Smooth muscle cell (in vitro differentiated cells): ENCODE data around the gene SNN. TPM values are rescaled to one million over a fixed set of nuclear protein-coding genes. Genes with fewer than 3 reads are reported as not detected.

Experiments
- DNase-seq: peaks from one replicate; lab custom pipeline; 2025; ENCODE audit not compliant: unreplicated experiment; lab: John Stamatoyannopoulos, UW
- H2AFZ ChIP-seq: fragments of 200-600 bp; sonication (generic); 2 replicates; pipeline ENCODE4 v1.6.0; 2016; ENCODE audit warnings: antibody characterized with exemption, low read depth, mild to moderate bottlenecking
- H3F3A ChIP-seq: fragments of 200-600 bp; sonication (generic); 2 replicates; pipeline ENCODE4 v1.6.0; 2017; ENCODE audit warnings: antibody characterized with exemption, low read depth
- H3K27ac ChIP-seq: fragments of 200-600 bp; sonication (generic); 2 replicates; pipeline ENCODE4 v1.5.1; 2016; ENCODE audit warnings: low read depth, mild to moderate bottlenecking
- H3K27me3 ChIP-seq: fragments of 200-600 bp; sonication (generic); 2 replicates; pipeline ENCODE4 v1.6.1; 2016; ENCODE audit warnings: low read depth, mild to moderate bottlenecking
- H3K36me3 ChIP-seq: fragments of 200-600 bp; sonication (generic); 2 replicates; pipeline ENCODE4 v1.5.1; 2016; ENCODE audit warnings: low read depth
- H3K4me1 ChIP-seq: fragments of 200-600 bp; sonication (generic); 2 replicates; pipeline ENCODE4 v1.5.1; 2016; ENCODE audit warnings: low read depth
- H3K4me2 ChIP-seq: fragments of 200-600 bp; sonication (generic); 2 replicates; pipeline ENCODE4 v1.6.0; 2016; ENCODE audit warnings: mild to moderate bottlenecking
- H3K4me3 ChIP-seq: fragments of 200-600 bp; sonication (generic); 2 replicates; pipeline ENCODE4 v1.5.1; 2016; ENCODE audit warnings: mild to moderate bottlenecking
- H3K79me2 ChIP-seq: fragments of 200-600 bp; sonication (generic); 2 replicates; pipeline ENCODE4 v1.6.0; 2016; ENCODE audit warnings: low read depth, mild to moderate bottlenecking
- H3K9ac ChIP-seq: fragments of 200-600 bp; sonication (generic); 2 replicates; pipeline ENCODE4 v1.6.0; 2016; ENCODE audit warnings: low read depth
- H3K9me3 ChIP-seq: fragments of 200-600 bp; sonication (generic); replicated peaks from 2 replicates; pipeline ENCODE4 v1.5.1; 2016; ENCODE audit warnings: low read depth
- H4K20me1 ChIP-seq: fragments of 200-600 bp; sonication (generic); 2 replicates; pipeline ENCODE4 v1.6.0; 2016; ENCODE audit warnings: low read depth
- CTCF ChIP-seq: fragments of 200-600 bp; sonication (generic); IDR thresholded peaks from 2 replicates; pipeline ENCODE4 v1.5.1; 2017; ENCODE audit warnings: borderline replicate concordance, mild to moderate bottlenecking, antibody characterized with exemption; ENCODE audit not compliant: insufficient read depth, poor library complexity, severe bottlenecking
- WGBS: methylation state at CpG from one replicate; pipeline ENCODE4 v1.1.7; 2016; ENCODE audit warnings: low lambda C conversion rate; 5-methylcytosine and 5-hydroxymethylcytosine counted together
- polyA plus RNA-seq: library from polyadenylated mRNA; unstranded; fragments of >200 nt; fragmentation: Nextera tagmentation; extraction: Ambion mirVana; gene quantifications from 2 replicates; pipeline ENCODE4 v1.2.1, GENCODE V29; 2016
- total RNA-seq: library from RNA; depleted of rRNA; stranded (reverse); fragments of >200 nt; gene quantifications from 2 replicates; pipeline ENCODE4 v1.2.3, GENCODE V29; 2014

SNN gene
- total and polyA plus RNA-seq, 2 experiments from 2014 or later = 6.4 to 10.9 TPM

- Histone ChIP-seq H3K27ac (peak overlapping the region; percentile 81), H3K4me2 (peak overlapping the region; percentile 75)
- 77% methylated on average over 3 of the region's 3 CpGs for WGBS
Observed at GRCh38 chr16:11633113-11633512, 35.1 kb upstream of the SNN start.

DNA sequence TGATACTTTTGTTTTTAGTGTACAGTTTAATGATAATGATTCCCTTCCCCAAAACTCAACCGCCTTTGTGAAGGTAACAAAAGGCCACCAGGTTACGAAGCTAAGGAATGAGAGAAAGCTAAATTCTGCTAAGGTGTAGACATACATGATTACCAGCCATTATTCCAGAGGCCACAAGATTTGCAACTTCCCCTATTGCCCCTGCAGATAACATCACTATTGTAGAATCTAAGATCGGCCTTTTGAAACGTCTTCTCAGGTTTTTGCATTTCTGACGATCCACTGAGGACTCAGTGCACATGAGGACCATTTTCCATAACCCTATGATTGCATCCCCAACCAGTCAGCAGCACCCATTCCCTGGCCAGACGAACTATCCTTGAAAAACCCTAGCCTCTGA lies 33.9 kb upstream of the SNN start:
- H2AFZ ChIP-seq = no peak overlapping the region
- no peaks in the 10 kb centered on the region for H3K27me3 ChIP-seq
- H3K79me2 ChIP-seq = no peaks in the 10 kb centered on the region
- no peak for DNase-seq
- peaks cover 21% of the 10 kb centered on the region for H3K4me1 ChIP-seq
- no peaks in the 10 kb centered on the region for H3K36me3 ChIP-seq
- no peak overlapping the region for H3K27ac ChIP-seq
- no peak overlapping the region for H3K4me3 ChIP-seq
- no peaks in the 10 kb centered on the region for H3F3A ChIP-seq
- 91% methylated on average over 6 of the region's 6 CpGs for WGBS
- no peak overlapping the region for H3K4me2 ChIP-seq
- no peaks in the 10 kb centered on the region for H3K9me3 ChIP-seq
- TF ChIP-seq CTCF = no peak
- no peak overlapping the region for H3K9ac ChIP-seq
- no peaks in the 10 kb centered on the region for H4K20me1 ChIP-seq

More at GRCh38 chr16:11633113-11633512, 35.1 kb upstream of the SNN start:
- H4K20me1 ChIP-seq = no peaks in the 10 kb centered on the region
- no peaks in the 10 kb centered on the region for H3K27me3 ChIP-seq
- no peak overlapping the region for H2AFZ ChIP-seq
- no peaks in the 10 kb centered on the region for H3K36me3 ChIP-seq
- no peak for DNase-seq
- H3K4me3 ChIP-seq = no peak overlapping the region
- no peaks in the 10 kb centered on the region for H3F3A ChIP-seq
- peak overlapping the region; percentile 29 for H3K9ac ChIP-seq
- H3K9me3 ChIP-seq = no peaks in the 10 kb centered on the region
- TF ChIP-seq CTCF = no peak
- H3K79me2 ChIP-seq = no peaks in the 10 kb centered on the region
- H3K4me1 ChIP-seq = peaks cover 21% of the 10 kb centered on the region

GRCh38 chr16:11635113-11635652 lies 33.1 kb upstream of the SNN start:
- no peak overlapping the region for H2AFZ ChIP-seq
- DNase-seq = no peak
- H3K9me3 ChIP-seq = no peaks in the 10 kb centered on the region
- no peaks in the 10 kb centered on the region for H3K27me3 ChIP-seq
- no peak for TF ChIP-seq CTCF
- peaks cover 4% of the 10 kb centered on the region for H3F3A ChIP-seq
- H3K27ac ChIP-seq = no peak overlapping the region
- no peaks in the 10 kb centered on the region for H3K79me2 ChIP-seq
- no peaks in the 10 kb centered on the region for H3K36me3 ChIP-seq
- H3K4me2 ChIP-seq = no peak overlapping the region
- no peaks in the 10 kb centered on the region for H4K20me1 ChIP-seq
- no peak overlapping the region for H3K4me3 ChIP-seq
- 90% methylated on average over 10 of the region's 10 CpGs for WGBS
- H3K4me1 ChIP-seq = peaks cover 16% of the 10 kb centered on the region
- H3K9ac ChIP-seq = no peak overlapping the region

- H3K79me2 ChIP-seq = no peaks in the 10 kb centered on the region
- no peak overlapping the region for H3K9ac ChIP-seq
- no peaks in the 10 kb centered on the region for H3K27me3 ChIP-seq
- no peak overlapping the region for H3K4me3 ChIP-seq
- WGBS = 84% methylated on average over 12 of the region's 12 CpGs
- TF ChIP-seq CTCF = no peak
- H3K9me3 ChIP-seq = no peaks in the 10 kb centered on the region
- no peak overlapping the region for H3K4me2 ChIP-seq
- no peak for DNase-seq
- H4K20me1 ChIP-seq = no peaks in the 10 kb centered on the region
- H3K4me1 ChIP-seq = peaks cover 16% of the 10 kb centered on the region
- H3K36me3 ChIP-seq = no peaks in the 10 kb centered on the region
- H3F3A ChIP-seq = peaks cover 6% of the 10 kb centered on the region
- no peak overlapping the region for H2AFZ ChIP-seq
- no peak overlapping the region for H3K27ac ChIP-seq
Observed at GRCh38 chr16:11635679-11636171, 32.5 kb upstream of the SNN start.
